ENCODE data around the gene PCDH9. TPM values are rescaled to one million over a fixed set of nuclear protein-coding genes. Genes with fewer than 3 reads are reported as not detected.

The PCDH9 gene
- total and polyA plus RNA-seq, 3 donors from 2014 or later: 2.3 to 4.6 (median 3.5) TPM

DNA sequence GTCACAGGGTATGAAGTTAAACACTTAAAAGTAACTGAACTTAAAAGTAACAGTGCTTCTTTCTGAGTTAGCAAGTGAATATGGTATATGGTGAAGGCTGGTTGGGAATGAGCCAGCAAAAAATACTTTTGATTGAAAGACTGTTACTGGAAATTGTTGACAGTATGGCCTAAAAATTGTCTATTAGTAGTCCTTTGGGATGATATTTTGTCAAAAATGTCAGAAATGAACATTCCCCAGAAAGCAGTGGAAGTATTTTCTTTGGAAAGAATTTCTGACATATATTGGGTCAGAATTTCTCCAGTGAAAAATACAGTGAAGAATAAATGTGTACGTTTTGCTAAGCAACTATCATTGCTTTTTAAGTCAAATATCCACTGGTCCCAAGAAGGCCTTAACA is 860.5 kb downstream of the PCDH9 start:
- 36 to 44% methylated on average over 1 of the region's 1 CpG for WGBS, 2 donors
- Histone ChIP-seq H3K27ac (no peak overlapping the region), H3K4me3 (no peak overlapping the region), H3K4me1 (no peaks in the 10 kb centered on the region), H3K9me3 (no peaks in the 10 kb centered on the region), H3K36me3 (ENCODE audit: low read depth, missing control alignments) (no peaks in the 10 kb centered on the region), H3K27me3 (no peaks in the 10 kb centered on the region)
- intact Hi-C loops (cut with DNase I; ENCODE audit: low total_unique reads): no loop called here
- TF ChIP-seq POLR2A (IDR thresholded peaks at IDR 0.05): no peak
- TF ChIP-seq, protein P1, sequence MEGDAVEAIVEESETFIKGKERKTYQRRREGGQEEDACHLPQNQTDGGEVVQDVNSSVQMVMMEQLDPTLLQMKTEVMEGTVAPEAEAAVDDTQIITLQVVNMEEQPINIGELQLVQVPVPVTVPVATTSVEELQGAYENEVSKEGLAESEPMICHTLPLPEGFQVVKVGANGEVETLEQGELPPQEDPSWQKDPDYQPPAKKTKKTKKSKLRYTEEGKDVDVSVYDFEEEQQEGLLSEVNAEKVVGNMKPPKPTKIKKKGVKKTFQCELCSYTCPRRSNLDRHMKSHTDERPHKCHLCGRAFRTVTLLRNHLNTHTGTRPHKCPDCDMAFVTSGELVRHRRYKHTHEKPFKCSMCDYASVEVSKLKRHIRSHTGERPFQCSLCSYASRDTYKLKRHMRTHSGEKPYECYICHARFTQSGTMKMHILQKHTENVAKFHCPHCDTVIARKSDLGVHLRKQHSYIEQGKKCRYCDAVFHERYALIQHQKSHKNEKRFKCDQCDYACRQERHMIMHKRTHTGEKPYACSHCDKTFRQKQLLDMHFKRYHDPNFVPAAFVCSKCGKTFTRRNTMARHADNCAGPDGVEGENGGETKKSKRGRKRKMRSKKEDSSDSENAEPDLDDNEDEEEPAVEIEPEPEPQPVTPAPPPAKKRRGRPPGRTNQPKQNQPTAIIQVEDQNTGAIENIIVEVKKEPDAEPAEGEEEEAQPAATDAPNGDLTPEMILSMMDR (IDR thresholded peaks at IDR 0.05): no peak
- DNase-seq: no peak

DNA sequence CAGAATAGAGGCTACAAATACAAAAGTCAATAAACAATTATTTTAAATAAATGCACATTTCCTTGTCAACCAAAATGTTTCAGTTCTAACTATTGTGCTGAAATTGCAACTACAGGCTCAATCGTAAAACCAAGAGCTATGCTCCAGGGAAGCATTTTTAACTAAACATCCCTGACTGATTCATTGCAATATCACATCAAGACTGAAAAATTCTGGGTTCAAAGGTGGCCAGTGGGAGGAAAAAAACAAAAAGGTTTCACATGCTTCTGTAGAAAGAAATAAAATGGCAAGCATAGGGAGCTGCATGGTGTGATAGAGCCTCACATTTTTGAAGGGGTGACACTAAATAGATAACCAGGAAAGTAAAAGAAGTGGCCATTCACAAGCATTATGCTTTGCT is 862.8 kb downstream of the PCDH9 start:
- WGBS, 2 donors: 72 to 80% methylated on average over 1 of the region's 1 CpG
- TF ChIP-seq, protein P1 (IDR thresholded peaks at IDR 0.05): no peak
- TF ChIP-seq POLR2A (IDR thresholded peaks at IDR 0.05): no peak
- Histone ChIP-seq H3K27me3 (no peaks in the 10 kb centered on the region), H3K4me3 (no peak overlapping the region), H3K9me3 (no peaks in the 10 kb centered on the region), H3K36me3 (ENCODE audit: low read depth, missing control alignments) (no peaks in the 10 kb centered on the region), H3K4me1 (no peaks in the 10 kb centered on the region), H3K27ac (no peak overlapping the region)
- intact Hi-C loops (cut with DNase I; ENCODE audit: low total_unique reads): no loop called here
- no peak for DNase-seq

DNA sequence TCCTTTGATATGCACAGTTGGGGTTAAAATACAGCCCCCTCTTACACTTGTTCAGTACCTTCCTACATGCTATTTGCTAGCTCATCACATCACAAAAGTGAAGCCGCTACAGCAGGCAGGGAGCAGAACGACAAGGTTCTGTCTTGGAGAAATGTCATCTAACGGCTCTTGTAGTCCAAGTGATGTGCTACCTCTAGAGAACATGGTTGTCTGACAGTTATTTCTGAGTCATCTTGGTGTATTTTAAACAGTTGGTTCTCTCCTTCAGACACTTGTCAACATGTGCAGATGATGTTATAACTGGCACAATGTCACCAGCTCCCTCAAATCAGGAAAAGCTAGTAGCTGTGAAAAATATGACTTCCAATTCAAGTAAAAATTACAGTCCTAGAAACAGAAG is 865.0 kb downstream of the PCDH9 start:
- no peaks in the 10 kb centered on the region for H3K9me3 ChIP-seq
- 94 to 98% methylated on average over 3 of the region's 3 CpGs for WGBS, 2 donors
- H3K4me3 ChIP-seq: no peak overlapping the region
- no peak overlapping the region for H3K27ac ChIP-seq
- DNase-seq: no peak
- intact Hi-C loops (cut with DNase I; ENCODE audit: low total_unique reads): no loop called here
- H3K36me3 ChIP-seq (ENCODE audit: low read depth, missing control alignments): no peaks in the 10 kb centered on the region
- TF ChIP-seq, protein P1 (IDR thresholded peaks at IDR 0.05): no peak
- no peak for TF ChIP-seq POLR2A (IDR thresholded peaks at IDR 0.05)
- no peaks in the 10 kb centered on the region for H3K27me3 ChIP-seq
- no peaks in the 10 kb centered on the region for H3K4me1 ChIP-seq

DNA sequence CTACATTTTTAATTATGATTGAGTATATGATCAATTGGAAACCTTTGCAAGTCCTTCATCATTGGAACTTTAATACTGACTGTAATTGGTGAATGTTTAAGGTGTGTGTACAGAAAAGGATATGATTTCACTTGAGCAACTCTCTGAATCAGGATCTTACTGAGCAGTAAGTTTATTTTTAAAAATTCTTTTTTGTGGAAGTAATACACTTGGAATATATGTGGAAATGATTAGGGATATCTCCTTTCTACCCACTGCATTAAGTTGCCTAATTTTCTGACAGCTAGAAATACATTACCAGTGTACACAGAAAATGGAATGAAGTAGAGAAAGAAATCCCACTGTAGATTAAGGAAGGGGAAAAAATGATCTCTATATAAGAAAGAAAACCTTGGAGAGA is 865.8 kb downstream of the PCDH9 start:
- H3K36me3 ChIP-seq (ENCODE audit: low read depth, missing control alignments): no peaks in the 10 kb centered on the region
- no peaks in the 10 kb centered on the region for H3K27me3 ChIP-seq
- H3K4me3 ChIP-seq: no peak overlapping the region
- intact Hi-C loops (cut with DNase I; ENCODE audit: low total_unique reads): no loop called here
- no peaks in the 10 kb centered on the region for H3K9me3 ChIP-seq
- DNase-seq: no peak
- H3K27ac ChIP-seq: no peak overlapping the region
- H3K4me1 ChIP-seq: no peaks in the 10 kb centered on the region
- TF ChIP-seq, protein P1 (IDR thresholded peaks at IDR 0.05): no peak
- no peak for TF ChIP-seq POLR2A (IDR thresholded peaks at IDR 0.05)

DNA sequence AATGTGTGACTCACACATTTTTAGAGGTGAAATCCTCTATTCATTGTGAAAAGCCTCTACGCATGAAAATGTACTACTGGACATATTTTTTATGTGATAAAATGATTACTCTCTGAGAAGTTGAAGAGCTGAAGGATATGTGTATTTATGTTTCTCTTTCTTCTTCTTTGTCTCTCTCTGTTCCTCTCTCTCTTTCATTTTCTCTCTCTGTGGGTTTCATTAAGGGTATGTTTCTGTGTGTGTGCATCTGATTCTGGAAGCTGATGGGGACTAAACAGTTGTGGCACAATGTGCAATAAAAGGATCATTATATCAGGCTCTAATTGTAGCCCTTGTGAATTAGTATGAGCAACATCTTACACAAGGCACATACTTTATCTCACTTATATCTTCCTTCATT is 867.7 kb downstream of the PCDH9 start:
- no peaks in the 10 kb centered on the region for H3K36me3 ChIP-seq (ENCODE audit: low read depth, missing control alignments)
- TF ChIP-seq POLR2A (IDR thresholded peaks at IDR 0.05): no peak
- TF ChIP-seq, protein P1 (IDR thresholded peaks at IDR 0.05): no peak
- no peak for DNase-seq
- H3K27ac ChIP-seq: no peak overlapping the region
- H3K27me3 ChIP-seq: no peaks in the 10 kb centered on the region
- no peak overlapping the region for H3K4me3 ChIP-seq
- H3K4me1 ChIP-seq: no peaks in the 10 kb centered on the region
- WGBS, 2 donors: 78 to 86% methylated on average over 1 of the region's 1 CpG
- no peaks in the 10 kb centered on the region for H3K9me3 ChIP-seq
- intact Hi-C loops (cut with DNase I; ENCODE audit: low total_unique reads): no loop called here
